C4-2B (cell line): Measurements from ENCODE around the gene RPP25L.

Experiments used
- ZFX ChIP-seq: fragments of 450-650 bp; IDR thresholded peaks from 2 replicates; pipeline ENCODE4 v1.6.1; 2017
- TF ChIP-seq, protein P1 (sequence below): fragments of 450-650 bp; conservative IDR thresholded peaks from 2 replicates; pipeline ENCODE4 v1.5.1; 2017; ENCODE audit warnings: mild to moderate bottlenecking

DNA sequence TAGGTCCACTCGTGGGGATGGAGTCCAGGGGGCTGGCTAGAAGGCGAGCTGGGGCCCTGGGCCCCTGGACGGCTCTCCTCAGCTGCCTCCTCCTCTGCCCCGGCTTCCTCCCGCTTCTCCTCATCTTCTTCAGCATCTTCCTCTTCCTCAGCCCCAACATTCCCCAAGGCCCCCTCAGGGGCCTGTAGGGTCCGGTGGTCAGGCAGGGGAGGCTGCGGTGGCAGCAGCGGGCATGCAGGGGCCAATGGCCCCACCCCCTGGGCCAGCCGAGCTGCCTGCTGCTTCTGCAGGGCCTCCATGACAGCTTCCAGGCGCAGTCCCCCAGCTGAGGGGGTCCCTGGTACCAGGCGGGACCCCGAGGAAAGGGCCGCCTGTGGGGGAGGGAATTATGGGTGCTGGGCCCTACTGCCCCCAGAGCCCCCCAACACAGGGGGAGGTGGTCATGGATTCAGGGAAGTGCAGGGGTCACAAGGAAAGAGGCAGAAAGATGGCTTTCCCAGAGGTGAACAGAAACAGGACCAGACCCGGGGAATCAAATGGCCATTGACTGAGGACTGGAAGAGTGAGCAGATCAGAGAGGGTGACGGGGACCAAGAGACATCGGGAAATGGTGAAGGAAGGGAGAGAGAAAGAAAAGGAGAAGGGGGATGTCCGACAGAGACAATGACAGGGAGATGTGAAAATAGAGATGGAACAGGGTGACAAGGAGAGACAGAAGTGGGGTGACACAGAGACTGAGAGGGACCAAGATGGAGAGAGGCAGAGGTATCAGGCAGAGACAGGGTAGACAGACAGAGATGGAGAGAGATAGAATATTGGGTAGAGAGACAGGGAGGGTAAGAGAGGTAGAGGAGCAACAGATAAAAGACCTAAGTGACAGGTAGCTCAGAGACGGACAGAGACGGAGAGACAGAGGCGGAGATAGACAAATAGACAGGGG, 16.1 kb upstream of the RPP25L start:
- TF ChIP-seq, protein P1, sequence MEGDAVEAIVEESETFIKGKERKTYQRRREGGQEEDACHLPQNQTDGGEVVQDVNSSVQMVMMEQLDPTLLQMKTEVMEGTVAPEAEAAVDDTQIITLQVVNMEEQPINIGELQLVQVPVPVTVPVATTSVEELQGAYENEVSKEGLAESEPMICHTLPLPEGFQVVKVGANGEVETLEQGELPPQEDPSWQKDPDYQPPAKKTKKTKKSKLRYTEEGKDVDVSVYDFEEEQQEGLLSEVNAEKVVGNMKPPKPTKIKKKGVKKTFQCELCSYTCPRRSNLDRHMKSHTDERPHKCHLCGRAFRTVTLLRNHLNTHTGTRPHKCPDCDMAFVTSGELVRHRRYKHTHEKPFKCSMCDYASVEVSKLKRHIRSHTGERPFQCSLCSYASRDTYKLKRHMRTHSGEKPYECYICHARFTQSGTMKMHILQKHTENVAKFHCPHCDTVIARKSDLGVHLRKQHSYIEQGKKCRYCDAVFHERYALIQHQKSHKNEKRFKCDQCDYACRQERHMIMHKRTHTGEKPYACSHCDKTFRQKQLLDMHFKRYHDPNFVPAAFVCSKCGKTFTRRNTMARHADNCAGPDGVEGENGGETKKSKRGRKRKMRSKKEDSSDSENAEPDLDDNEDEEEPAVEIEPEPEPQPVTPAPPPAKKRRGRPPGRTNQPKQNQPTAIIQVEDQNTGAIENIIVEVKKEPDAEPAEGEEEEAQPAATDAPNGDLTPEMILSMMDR = no peak
- TF ChIP-seq ZFX = no peak
